DND-41 (cell line): ENCODE measurements around the gene DENND1A.

Experiments used
- ATAC-seq: fragments of 200-7000 bp; cut with Tn5 transposase; 3 replicates; pipeline ENCODE4 v1.9.1; 2021; ENCODE audit warnings: low read depth; ENCODE audit not compliant: insufficient read depth
- DNase-seq: peaks from one replicate; pipeline ENCODE4 v3.0.0-alpha.2; 2020
- H2AFZ ChIP-seq: 2 replicates; pipeline ENCODE4 v1.6.0; 2012; ENCODE audit warnings: low read depth, low read length
- H3K27ac ChIP-seq: 2 replicates; pipeline ENCODE4 v1.5.1; 2012; ENCODE audit warnings: low read length, inconsistent platforms
- H3K27me3 ChIP-seq: fragments of 200-600 bp; sonication (generic); 2 replicates; pipeline ENCODE4 v1.6.0; 2012; ENCODE audit warnings: low read length, mild to moderate bottlenecking, inconsistent platforms; ENCODE audit not compliant: insufficient read depth, poor library complexity
- H3K36me3 ChIP-seq: 2 replicates; pipeline ENCODE4 v1.5.1; 2012; ENCODE audit warnings: low read length, inconsistent platforms; ENCODE audit not compliant: insufficient read depth
- H3K4me1 ChIP-seq: 2 replicates; pipeline ENCODE4 v1.5.1; 2012; ENCODE audit warnings: mild to moderate bottlenecking, low read length; ENCODE audit not compliant: insufficient read depth
- H3K4me2 ChIP-seq: 2 replicates; pipeline ENCODE4 v1.6.0; 2012; ENCODE audit warnings: mild to moderate bottlenecking, moderate library complexity, low read length, inconsistent platforms; ENCODE audit not compliant: insufficient read depth
- H3K4me3 ChIP-seq, 2 experiments: fragments of 200-600 bp in 1 of 2; shearing (Covaris generic) in 1 of 2; 2 replicates each; pipeline ENCODE4 v1.5.1; 2012 to 2016; ENCODE audit warnings: inconsistent platforms in 2 of 2, low read length in 2 of 2, mild to moderate bottlenecking in 2 of 2, low read depth in 1 of 2, moderate library complexity in 1 of 2
- H3K79me2 ChIP-seq: 2 replicates; pipeline ENCODE4 v1.6.0; 2012; ENCODE audit warnings: low read length, inconsistent platforms; ENCODE audit not compliant: insufficient read depth
- H3K9ac ChIP-seq: 2 replicates; pipeline ENCODE4 v1.6.0; 2012; ENCODE audit warnings: low read depth, mild to moderate bottlenecking, inconsistent platforms, low read length, moderate library complexity
- H3K9me3 ChIP-seq: 2 replicates; pipeline ENCODE4 v1.5.1; 2012; ENCODE audit warnings: low read length, moderate library complexity, mild to moderate bottlenecking, inconsistent platforms; ENCODE audit not compliant: insufficient read depth, severe bottlenecking
- H4K20me1 ChIP-seq: 2 replicates; pipeline ENCODE4 v1.6.0; 2012; ENCODE audit warnings: low read length; ENCODE audit not compliant: insufficient read depth
- CTCF ChIP-seq: IDR thresholded peaks from 2 replicates; pipeline ENCODE4 v1.5.1; 2012; ENCODE audit warnings: borderline replicate concordance, low read length, moderate library complexity, mild to moderate bottlenecking; ENCODE audit not compliant: poor library complexity, severe bottlenecking; ENCODE audit errors: extremely low read depth
- EZH2 ChIP-seq: IDR thresholded peaks from 3 replicates; pipeline ENCODE4 v1.6.1; 2012; ENCODE audit warnings: borderline replicate concordance, low read depth, mild to moderate bottlenecking, moderate library complexity, low read length, inconsistent platforms; ENCODE audit not compliant: severe bottlenecking

The DENND1A gene

GRCh38 chr9:123472862-123473614, 456.9 kb downstream of the DENND1A start:
- H3K4me1 ChIP-seq: no peaks in the 10 kb centered on the region
- H3K9me3 ChIP-seq: no peaks in the 10 kb centered on the region
- H3K79me2 ChIP-seq: no peaks in the 10 kb centered on the region
- DNase-seq (no peak), ATAC-seq (no peak)
- peaks cover 3% of the 10 kb centered on the region; the same call in 1 of the 2 replicates for H4K20me1 ChIP-seq
- H2AFZ ChIP-seq: no peak overlapping the region
- H3K36me3 ChIP-seq: no peaks in the 10 kb centered on the region
- no peak overlapping the region for H3K27ac ChIP-seq
- no peak for TF ChIP-seq EZH2
- H3K9ac ChIP-seq: no peak overlapping the region
- no peak overlapping the region for H3K4me2 ChIP-seq
- no peak overlapping the region for H3K4me3 ChIP-seq
- H3K27me3 ChIP-seq: no peaks in the 10 kb centered on the region

- DNase-seq (no peak), ATAC-seq (no peak)
- no peak overlapping the region for H3K4me3 ChIP-seq
- no peaks in the 10 kb centered on the region for H3K27me3 ChIP-seq
- H3K36me3 ChIP-seq: no peaks in the 10 kb centered on the region
- TF ChIP-seq CTCF: no peak
- TF ChIP-seq EZH2: no peak
- H2AFZ ChIP-seq: no peak overlapping the region
- H3K9me3 ChIP-seq: no peaks in the 10 kb centered on the region
- no peaks in the 10 kb centered on the region for H3K4me1 ChIP-seq
- no peak overlapping the region for H3K4me2 ChIP-seq
- no peak overlapping the region for H3K9ac ChIP-seq
- peaks cover 3% of the 10 kb centered on the region; the same call in 1 of the 2 replicates for H4K20me1 ChIP-seq
- no peaks in the 10 kb centered on the region for H3K79me2 ChIP-seq
- no peak overlapping the region for H3K27ac ChIP-seq
Observed at GRCh38 chr9:123471843-123472570, 457.9 kb downstream of the DENND1A start.

- H2AFZ ChIP-seq: no peak overlapping the region
- H3K27ac ChIP-seq: no peak overlapping the region
- no peak overlapping the region for H3K9ac ChIP-seq
- no peak for ATAC-seq
- TF ChIP-seq CTCF: no peak
- no peak for TF ChIP-seq EZH2
- no peak overlapping the region for H3K4me3 ChIP-seq
- H3K27me3 ChIP-seq: no peaks in the 10 kb centered on the region
- H3K79me2 ChIP-seq: no peaks in the 10 kb centered on the region
- no peak overlapping the region for H3K4me2 ChIP-seq
- no peaks in the 10 kb centered on the region for H3K4me1 ChIP-seq
- no peak for DNase-seq
- H4K20me1 ChIP-seq: peaks cover 3% of the 10 kb centered on the region; the same call in 1 of the 2 replicates
- no peaks in the 10 kb centered on the region for H3K9me3 ChIP-seq
- H3K36me3 ChIP-seq: no peaks in the 10 kb centered on the region
Observed at GRCh38 chr9:123470991-123471770, 458.7 kb downstream of the DENND1A start.
